Measurements from ENCODE around the gene PIBF1.

GRCh38 chr13:73063166-73063565 is 281.2 kb downstream of the PIBF1 start:
- no peak for TF ChIP-seq EZH2 (IDR thresholded peaks at IDR 0.05; ENCODE audit: borderline replicate concordance, low read depth, low read length, poor library complexity, severe bottlenecking)
- TF ChIP-seq CTCF (conservative IDR thresholded peaks at IDR 0.05; ENCODE audit: low read depth, low read length) = no peak

All from A673 (cell line).